ENCODE data around the gene RPL27.

- TF ChIP-seq POLR2AphosphoS5 (IDR thresholded peaks at IDR 0.05; ENCODE audit: low read depth, low read length) (no peak), POLR2A (IDR thresholded peaks at IDR 0.05; ENCODE audit: low read depth, low read length) (no peak), TAF1 (IDR thresholded peaks at IDR 0.05; ENCODE audit: borderline replicate concordance, low read depth, low read length) (no peak)
Observed at GRCh38 chr17:43015579-43015978, 17.4 kb downstream of the RPL27 start.
